SK-N-MC (cell line): ENCODE data around the gene CEP72.

Experiments
- DNase-seq: peaks from one replicate; pipeline ENCODE4 v3.0.0-alpha.2; 2011; ENCODE audit warnings: low read depth, low spot score
- H3K27ac ChIP-seq: fragments of 200-600 bp; sonication (generic); 2 replicates; pipeline ENCODE4 v1.5.1; 2016; ENCODE audit warnings: mixed run types
- H3K36me3 ChIP-seq: fragments of 200-600 bp; sonication (generic); 2 replicates; pipeline ENCODE4 v1.6.1; 2017; ENCODE audit warnings: antibody characterized with exemption, low read length, mixed read lengths; ENCODE audit not compliant: insufficient read depth
- H3K4me3 ChIP-seq: fragments of 200-600 bp; sonication (generic); 2 replicates; pipeline ENCODE4 v1.5.1; 2016
- H3K9ac ChIP-seq: fragments of 200-600 bp; sonication (generic); 2 replicates; pipeline ENCODE4 v1.8.0; 2017; ENCODE audit warnings: mixed run types, mixed read lengths; ENCODE audit not compliant: insufficient read length
- H3K9me3 ChIP-seq: fragments of 200-600 bp; sonication (generic); 2 replicates; pipeline ENCODE4 v1.6.1; 2017; ENCODE audit warnings: low read depth, mild to moderate bottlenecking, antibody characterized with exemption, low read length, moderate library complexity, mixed read lengths
- EZH2 ChIP-seq: fragments of 200-600 bp; sonication (generic); IDR thresholded peaks from one replicate; pipeline ENCODE4 v1.6.1; 2017; ENCODE audit warnings: antibody characterized with exemption
- FOXP2 ChIP-seq: optimal IDR thresholded peaks from 2 replicates; pipeline ENCODE3; 2011; ENCODE audit warnings: mild to moderate bottlenecking, moderate library complexity; ENCODE audit not compliant: insufficient read depth; ENCODE audit errors: extremely low read length, control extremely low read depth
- POLR2AphosphoS5 ChIP-seq: IDR thresholded peaks from 2 replicates; pipeline ENCODE4 v1.6.1; 2012; ENCODE audit warnings: mild to moderate bottlenecking, low read depth, low read length, borderline replicate concordance

Gene CEP72

DNA sequence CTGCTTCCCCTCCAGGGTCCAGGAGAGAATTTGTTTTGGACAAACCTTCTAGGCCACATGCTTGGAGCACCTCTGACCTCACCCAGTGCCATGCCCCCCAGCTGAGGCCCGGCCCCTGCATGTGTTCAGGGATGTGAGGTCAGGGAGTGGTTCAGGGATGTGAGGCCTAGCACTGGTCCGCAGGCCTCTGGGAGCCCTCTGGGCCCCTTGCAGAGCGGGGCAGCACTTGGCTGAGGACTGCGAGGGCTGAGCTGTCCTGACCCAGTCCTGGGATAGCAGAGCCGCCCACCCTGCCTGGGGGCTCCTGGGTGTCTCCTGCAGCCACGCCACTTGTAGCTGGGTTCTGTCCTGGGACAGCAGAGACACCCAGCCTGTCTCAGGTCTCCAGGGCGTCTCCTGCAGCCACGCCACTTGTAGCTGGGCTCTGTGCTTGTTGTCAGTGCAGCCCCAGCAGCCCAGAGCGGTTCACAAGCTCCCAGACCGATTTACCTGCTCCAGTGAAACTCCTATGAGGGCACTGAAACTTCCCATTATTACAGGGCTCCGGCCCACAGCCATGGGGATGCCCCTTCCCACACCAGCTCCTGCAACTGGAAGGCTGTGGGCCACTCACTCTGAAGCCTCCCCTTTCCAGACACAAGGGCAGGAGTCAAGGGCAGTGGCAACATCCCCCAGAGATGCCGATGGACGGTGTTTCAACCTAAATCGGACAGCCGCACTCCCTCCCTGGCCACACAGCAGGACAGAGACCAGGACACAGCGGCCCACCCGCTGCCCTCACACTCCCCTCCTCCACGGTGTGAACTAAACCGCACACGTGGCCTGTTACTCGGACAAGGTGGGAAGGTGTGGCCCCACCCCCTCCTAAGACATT lies 5.4 kb upstream of the CEP72 start:
- Histone ChIP-seq H3K27ac (no peak overlapping the region), H3K9ac (no peak overlapping the region), H3K9me3 (no peaks in the 10 kb centered on the region), H3K36me3 (no peaks in the 10 kb centered on the region), H3K4me3 (no peak overlapping the region)
- TF ChIP-seq FOXP2 (no peak), POLR2AphosphoS5 (no peak), EZH2 (no peak)
- DNase-seq: no peak

- TF ChIP-seq POLR2AphosphoS5 (no peak), FOXP2 (no peak)
- H3K9ac ChIP-seq: no peak overlapping the region
- H3K27ac ChIP-seq: no peak overlapping the region
- no peak for DNase-seq
- H3K9me3 ChIP-seq: no peaks in the 10 kb centered on the region
- H3K36me3 ChIP-seq: no peaks in the 10 kb centered on the region
- no peak overlapping the region for H3K4me3 ChIP-seq
These were observed 4.4 kb upstream of the CEP72 start for GRCh38 chr5:607541-608428.

DNA sequence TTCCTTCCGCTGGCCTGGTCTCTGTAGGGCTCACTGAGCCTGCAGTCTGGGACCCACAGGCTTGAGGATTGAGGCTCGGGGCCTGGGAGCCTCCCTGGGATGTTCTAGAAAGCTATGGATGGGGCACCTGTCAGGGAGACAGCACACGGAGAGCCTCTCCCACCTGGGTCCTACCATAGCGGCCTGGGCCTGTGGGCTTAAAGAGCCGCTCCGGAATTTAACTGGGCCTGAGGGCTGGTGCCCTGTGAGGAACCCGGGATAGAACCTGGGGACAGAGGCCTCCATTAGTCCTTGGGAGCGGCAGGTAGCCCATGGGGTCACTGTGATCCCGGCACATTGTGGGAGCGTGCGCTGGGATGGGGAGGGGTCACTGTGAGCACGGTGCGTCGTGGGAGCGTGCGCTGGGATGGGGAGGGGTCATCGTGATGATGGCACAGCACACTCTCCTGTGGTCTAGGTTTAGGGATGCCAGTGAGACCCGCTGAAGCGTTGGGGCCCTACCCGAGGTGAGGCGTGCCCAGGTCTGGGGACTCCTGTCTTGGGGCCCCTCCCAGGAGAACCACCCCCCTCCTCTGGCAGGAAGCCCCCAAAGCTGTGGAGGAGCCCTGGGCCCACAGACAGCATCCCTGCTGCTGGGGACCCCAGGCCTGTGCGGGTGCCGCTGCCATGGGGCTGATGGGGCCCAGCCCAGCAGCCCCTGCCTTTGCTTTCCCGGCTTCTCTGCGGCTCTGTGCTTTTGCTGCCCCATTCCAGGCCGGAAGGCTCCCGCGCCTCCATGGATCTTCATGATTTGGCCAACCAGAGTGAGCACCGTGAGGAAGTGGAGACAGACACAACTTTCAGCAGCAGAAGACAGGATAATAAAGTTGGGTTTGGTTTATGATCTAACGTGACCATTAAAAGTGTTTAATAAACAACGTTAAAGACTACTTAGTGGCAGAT lies 3.4 kb upstream of the CEP72 start:
- no peak for DNase-seq
- H3K27ac ChIP-seq: no peak overlapping the region
- TF ChIP-seq POLR2AphosphoS5: no peak
- no peak for TF ChIP-seq EZH2
- TF ChIP-seq FOXP2: no peak
- no peaks in the 10 kb centered on the region for H3K36me3 ChIP-seq
- H3K9me3 ChIP-seq: no peaks in the 10 kb centered on the region
- no peak overlapping the region for H3K9ac ChIP-seq
- no peak overlapping the region for H3K4me3 ChIP-seq

DNA sequence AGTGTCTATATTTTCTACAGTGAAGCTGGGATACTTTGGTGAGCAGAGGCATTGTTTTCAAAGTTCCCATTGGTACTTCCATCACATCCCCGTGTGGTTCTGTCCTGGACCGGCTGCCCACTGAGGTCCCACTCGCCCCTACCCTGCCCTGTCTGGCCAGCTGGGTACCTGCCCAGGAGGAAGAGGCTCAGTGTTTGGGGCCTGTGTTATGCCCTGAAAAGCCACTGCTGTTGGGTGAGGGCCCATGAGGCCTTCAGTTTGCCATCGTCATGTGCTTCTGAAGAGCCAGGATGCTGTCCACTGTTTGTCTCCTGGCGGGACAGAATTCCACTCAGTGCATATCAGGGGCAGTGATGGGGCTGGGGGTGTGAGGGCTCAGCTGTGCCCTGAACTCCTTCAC lies 2.6 kb upstream of the CEP72 start:
- Histone ChIP-seq H3K4me3 (no peak overlapping the region), H3K9me3 (no peaks in the 10 kb centered on the region), H3K36me3 (no peaks in the 10 kb centered on the region), H3K27ac (no peak overlapping the region), H3K9ac (no peak overlapping the region)
- no peak for TF ChIP-seq POLR2AphosphoS5
- no peak for TF ChIP-seq FOXP2
- TF ChIP-seq EZH2: no peak
- no peak for DNase-seq

DNA sequence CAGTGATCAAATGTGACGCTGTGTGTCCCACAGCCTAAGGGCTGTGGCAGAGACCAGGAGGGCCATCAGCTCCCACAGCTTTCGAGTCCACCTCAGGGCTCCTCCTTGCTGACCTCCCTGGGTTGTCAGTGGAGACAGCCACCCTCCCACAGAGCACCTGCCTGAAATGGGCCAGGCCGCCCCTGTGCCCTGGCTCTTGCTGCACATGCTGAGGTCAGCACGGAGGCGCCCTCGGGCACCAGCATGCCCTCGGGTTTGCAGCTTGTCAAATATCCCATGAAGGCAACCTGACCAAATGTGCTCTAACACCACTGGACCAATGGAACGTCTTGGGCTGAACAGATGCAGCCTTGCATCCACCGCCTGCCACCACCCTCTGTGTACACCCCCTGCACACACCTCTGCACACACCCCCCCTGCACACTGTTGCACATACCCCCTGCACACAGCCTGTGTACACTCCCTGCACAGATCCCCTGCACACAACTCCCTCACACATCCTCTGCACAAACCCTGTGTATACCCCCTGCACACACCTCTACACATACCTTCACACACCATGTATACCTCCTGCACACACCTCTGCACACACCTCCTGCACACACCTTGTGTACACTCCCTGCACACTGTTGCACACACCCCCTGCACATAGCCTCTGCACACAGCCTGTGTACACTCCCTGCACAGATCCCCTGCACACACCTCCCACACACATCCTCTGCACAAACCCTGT lies 2.0 kb upstream of the CEP72 start:
- no peak for TF ChIP-seq POLR2AphosphoS5
- TF ChIP-seq EZH2: no peak
- TF ChIP-seq FOXP2: no peak
- no peak for DNase-seq
- Histone ChIP-seq H3K9me3 (no peaks in the 10 kb centered on the region), H3K4me3 (no peak overlapping the region), H3K27ac (no peak overlapping the region), H3K36me3 (no peaks in the 10 kb centered on the region), H3K9ac (no peak overlapping the region)

DNA sequence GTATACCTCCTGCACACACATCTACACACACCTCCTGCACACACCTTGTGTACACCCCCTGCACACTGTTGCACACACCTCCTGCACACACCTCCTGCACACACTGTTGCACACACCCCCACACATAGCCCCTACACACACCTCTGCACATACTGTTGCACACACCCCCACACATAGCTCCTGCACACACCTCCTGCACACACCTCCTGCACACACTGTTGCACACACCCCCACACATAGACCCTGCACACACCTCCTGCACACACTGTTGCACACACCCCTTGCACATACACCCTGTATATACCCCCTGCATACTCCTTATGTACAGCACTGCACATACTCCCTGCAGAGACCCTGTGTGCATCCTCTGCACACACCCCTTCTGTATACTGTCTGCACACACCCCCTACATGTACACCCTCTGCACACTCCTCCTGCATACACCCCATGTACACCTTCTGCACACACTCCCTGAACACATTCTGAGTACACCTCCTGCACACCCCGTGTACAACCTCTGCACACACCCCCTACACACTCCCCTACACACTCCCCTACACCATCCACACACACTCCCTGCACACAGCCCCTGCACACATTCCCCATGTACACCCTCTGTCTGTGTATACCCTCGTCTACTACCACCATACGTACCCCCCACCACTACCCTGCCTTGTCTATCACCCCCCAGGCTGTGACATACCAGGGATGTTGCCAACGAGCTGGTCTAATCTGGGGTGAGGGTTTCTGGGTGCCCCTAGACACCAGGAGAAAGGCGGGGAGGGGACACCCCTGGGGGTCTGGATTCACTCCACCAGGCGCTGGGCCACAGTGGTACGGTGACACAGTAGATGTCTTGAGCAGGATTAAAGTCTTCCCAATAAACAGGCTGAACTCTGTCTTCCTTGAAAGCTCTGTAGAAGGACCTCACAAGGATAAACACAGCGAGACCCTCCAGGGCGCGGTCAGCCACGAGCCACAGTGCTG lies 1.1 kb upstream of the CEP72 start:
- no peak overlapping the region for H3K9ac ChIP-seq
- TF ChIP-seq POLR2AphosphoS5 (no peak), EZH2 (no peak), FOXP2 (no peak)

More for the DNA sequence above, 1.1 kb upstream of the CEP72 start:
- no peak overlapping the region for H3K27ac ChIP-seq
- no peak for DNase-seq
- no peaks in the 10 kb centered on the region for H3K9me3 ChIP-seq
- no peaks in the 10 kb centered on the region; the same call in 1 of the 2 replicates for H3K36me3 ChIP-seq
- peak overlapping the region; percentile 98 for H3K4me3 ChIP-seq
